DOHH2 (cell line): ENCODE data around the gene SCN1B.

ENCODE experiments used
- EZH2phosphoT487 ChIP-seq: fragments of 200-600 bp; sonication (generic); IDR thresholded peaks from 2 replicates; pipeline ENCODE4 v1.6.1; 2017; ENCODE audit warnings: borderline replicate concordance, mild to moderate bottlenecking, antibody characterized with exemption, low read length, moderate library complexity, mixed read lengths
- TF ChIP-seq, protein P1 (sequence below): fragments of 200-600 bp; sonication (generic); IDR thresholded peaks from one replicate; pipeline ENCODE4 v1.5.1; 2014; ENCODE audit warnings: antibody characterized with exemption, mild to moderate bottlenecking, low read depth, low read length; ENCODE audit not compliant: poor library complexity, severe bottlenecking

DNA sequence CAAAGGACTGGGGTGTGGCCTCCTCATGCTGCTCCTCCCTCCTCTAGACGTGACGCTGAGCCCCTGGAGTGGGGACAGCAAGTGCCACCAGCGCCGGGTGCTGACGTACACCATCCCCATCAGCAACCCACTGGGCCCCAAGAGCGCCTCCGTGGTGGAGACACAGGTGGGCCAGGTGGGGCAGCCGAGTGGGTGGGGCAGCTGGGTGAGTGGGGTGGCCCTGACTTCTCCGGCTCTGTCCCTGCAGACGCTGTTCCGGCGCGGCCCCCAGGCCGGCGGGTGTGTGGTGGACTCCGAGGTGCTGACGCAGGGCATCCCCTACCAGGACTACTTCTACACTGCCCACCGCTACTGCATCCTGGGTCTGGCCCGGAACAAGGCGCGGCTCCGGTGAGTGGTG, 11.1 kb upstream of the SCN1B start:
- TF ChIP-seq, protein P1, sequence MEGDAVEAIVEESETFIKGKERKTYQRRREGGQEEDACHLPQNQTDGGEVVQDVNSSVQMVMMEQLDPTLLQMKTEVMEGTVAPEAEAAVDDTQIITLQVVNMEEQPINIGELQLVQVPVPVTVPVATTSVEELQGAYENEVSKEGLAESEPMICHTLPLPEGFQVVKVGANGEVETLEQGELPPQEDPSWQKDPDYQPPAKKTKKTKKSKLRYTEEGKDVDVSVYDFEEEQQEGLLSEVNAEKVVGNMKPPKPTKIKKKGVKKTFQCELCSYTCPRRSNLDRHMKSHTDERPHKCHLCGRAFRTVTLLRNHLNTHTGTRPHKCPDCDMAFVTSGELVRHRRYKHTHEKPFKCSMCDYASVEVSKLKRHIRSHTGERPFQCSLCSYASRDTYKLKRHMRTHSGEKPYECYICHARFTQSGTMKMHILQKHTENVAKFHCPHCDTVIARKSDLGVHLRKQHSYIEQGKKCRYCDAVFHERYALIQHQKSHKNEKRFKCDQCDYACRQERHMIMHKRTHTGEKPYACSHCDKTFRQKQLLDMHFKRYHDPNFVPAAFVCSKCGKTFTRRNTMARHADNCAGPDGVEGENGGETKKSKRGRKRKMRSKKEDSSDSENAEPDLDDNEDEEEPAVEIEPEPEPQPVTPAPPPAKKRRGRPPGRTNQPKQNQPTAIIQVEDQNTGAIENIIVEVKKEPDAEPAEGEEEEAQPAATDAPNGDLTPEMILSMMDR, result no peak
- TF ChIP-seq EZH2phosphoT487, result no peak
